ENCODE data around the gene MYH3.

DNA sequence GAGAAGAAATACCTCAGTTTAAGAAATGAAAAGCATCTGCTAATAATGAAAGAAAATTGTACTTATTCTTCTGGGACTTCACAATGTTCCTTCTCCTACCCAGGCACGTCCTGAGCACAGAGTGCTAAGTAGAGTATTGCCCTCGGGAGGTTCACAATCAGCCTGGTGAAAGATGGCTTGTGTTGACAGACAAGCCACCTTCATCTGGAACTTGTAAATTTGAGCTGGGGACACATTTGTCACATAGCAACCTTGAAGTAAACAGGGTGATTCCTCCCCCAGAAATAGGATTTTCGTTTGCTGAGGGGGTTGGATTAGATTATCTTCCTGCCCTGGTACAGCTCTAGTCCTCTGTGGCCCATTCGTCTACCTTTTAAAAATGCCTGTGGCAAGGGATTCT is 73.3 kb downstream of the MYH3 start:
- no peak for TF ChIP-seq EZH2 (IDR thresholded peaks at IDR 0.05; ENCODE audit: borderline replicate concordance, insufficient read depth, low read length, poor library complexity, severe bottlenecking)
- no peak for TF ChIP-seq EP300 (conservative IDR thresholded peaks at IDR 0.05; ENCODE audit: poor library complexity, severe bottlenecking)
- TF ChIP-seq, protein P1, sequence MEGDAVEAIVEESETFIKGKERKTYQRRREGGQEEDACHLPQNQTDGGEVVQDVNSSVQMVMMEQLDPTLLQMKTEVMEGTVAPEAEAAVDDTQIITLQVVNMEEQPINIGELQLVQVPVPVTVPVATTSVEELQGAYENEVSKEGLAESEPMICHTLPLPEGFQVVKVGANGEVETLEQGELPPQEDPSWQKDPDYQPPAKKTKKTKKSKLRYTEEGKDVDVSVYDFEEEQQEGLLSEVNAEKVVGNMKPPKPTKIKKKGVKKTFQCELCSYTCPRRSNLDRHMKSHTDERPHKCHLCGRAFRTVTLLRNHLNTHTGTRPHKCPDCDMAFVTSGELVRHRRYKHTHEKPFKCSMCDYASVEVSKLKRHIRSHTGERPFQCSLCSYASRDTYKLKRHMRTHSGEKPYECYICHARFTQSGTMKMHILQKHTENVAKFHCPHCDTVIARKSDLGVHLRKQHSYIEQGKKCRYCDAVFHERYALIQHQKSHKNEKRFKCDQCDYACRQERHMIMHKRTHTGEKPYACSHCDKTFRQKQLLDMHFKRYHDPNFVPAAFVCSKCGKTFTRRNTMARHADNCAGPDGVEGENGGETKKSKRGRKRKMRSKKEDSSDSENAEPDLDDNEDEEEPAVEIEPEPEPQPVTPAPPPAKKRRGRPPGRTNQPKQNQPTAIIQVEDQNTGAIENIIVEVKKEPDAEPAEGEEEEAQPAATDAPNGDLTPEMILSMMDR (IDR thresholded peaks at IDR 0.05; ENCODE audit: poor library complexity, severe bottlenecking) = no peak
- no peak for TF ChIP-seq POLR2AphosphoS5 (IDR thresholded peaks at IDR 0.05)
- TF ChIP-seq, protein P2, sequence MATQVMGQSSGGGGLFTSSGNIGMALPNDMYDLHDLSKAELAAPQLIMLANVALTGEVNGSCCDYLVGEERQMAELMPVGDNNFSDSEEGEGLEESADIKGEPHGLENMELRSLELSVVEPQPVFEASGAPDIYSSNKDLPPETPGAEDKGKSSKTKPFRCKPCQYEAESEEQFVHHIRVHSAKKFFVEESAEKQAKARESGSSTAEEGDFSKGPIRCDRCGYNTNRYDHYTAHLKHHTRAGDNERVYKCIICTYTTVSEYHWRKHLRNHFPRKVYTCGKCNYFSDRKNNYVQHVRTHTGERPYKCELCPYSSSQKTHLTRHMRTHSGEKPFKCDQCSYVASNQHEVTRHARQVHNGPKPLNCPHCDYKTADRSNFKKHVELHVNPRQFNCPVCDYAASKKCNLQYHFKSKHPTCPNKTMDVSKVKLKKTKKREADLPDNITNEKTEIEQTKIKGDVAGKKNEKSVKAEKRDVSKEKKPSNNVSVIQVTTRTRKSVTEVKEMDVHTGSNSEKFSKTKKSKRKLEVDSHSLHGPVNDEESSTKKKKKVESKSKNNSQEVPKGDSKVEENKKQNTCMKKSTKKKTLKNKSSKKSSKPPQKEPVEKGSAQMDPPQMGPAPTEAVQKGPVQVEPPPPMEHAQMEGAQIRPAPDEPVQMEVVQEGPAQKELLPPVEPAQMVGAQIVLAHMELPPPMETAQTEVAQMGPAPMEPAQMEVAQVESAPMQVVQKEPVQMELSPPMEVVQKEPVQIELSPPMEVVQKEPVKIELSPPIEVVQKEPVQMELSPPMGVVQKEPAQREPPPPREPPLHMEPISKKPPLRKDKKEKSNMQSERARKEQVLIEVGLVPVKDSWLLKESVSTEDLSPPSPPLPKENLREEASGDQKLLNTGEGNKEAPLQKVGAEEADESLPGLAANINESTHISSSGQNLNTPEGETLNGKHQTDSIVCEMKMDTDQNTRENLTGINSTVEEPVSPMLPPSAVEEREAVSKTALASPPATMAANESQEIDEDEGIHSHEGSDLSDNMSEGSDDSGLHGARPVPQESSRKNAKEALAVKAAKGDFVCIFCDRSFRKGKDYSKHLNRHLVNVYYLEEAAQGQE (IDR thresholded peaks at IDR 0.05; ENCODE audit: borderline replicate concordance) = no peak
- no peak for TF ChIP-seq TAF1 (IDR thresholded peaks at IDR 0.05; ENCODE audit: low read depth)
- TF ChIP-seq SMC3 (conservative IDR thresholded peaks at IDR 0.05; ENCODE audit: poor library complexity) = no peak

All from neural cell (in vitro differentiated cells).